ENCODE results near the gene CLCF1. TPM values are rescaled to one million over a fixed set of nuclear protein-coding genes. Genes with fewer than 3 reads are reported as not detected.

The CLCF1 gene
- 1 to 10 TPM; 1.3 to 5.0 (median 2.3) TPM for total RNA-seq
- polyA plus RNA-seq, result 10 to 100 TPM in 1 of 2 donors, 1 to 10 TPM in 1; 9.4 to 11.2 TPM

DNA sequence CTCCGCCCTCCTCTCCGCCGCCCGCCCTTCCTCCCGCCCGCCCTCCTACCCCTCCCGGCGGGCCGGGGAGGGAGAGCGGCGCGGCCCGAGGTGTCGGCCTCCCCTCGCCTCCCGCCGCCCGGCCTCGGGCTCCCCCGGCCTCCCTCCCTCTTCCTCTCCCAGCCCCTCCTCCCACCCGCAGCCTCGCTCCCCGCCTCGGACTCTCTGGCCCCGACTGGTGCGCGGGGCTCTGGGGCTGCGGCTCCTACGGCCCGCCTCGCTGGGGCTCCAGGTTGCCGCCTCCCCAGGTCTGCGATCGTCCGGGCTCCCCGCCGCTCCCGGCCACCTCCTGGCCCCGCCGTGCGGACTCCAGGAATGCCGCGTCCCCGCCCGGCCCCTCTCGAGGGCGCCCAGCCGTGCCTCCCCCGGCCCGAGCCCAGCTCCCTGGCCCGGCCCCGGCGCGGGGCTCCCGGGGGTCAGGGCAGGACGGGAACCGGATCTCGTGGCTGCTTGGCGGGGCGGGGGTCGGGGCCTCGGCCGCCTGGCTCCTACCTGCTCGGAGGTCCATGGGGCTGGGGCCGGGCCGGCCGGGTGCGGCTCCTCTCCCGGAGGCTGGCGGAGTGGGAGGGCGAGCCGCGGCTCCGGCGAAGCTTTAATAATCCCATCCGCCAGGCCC, at the start of gene CLCF1:
Gene CLCF1, minus strand, starts transcription at position 606 of the 655 bp plus-strand sequence. Its CDS starts 59 bp downstream, at position 547.
- TF ChIP-seq, protein P1, sequence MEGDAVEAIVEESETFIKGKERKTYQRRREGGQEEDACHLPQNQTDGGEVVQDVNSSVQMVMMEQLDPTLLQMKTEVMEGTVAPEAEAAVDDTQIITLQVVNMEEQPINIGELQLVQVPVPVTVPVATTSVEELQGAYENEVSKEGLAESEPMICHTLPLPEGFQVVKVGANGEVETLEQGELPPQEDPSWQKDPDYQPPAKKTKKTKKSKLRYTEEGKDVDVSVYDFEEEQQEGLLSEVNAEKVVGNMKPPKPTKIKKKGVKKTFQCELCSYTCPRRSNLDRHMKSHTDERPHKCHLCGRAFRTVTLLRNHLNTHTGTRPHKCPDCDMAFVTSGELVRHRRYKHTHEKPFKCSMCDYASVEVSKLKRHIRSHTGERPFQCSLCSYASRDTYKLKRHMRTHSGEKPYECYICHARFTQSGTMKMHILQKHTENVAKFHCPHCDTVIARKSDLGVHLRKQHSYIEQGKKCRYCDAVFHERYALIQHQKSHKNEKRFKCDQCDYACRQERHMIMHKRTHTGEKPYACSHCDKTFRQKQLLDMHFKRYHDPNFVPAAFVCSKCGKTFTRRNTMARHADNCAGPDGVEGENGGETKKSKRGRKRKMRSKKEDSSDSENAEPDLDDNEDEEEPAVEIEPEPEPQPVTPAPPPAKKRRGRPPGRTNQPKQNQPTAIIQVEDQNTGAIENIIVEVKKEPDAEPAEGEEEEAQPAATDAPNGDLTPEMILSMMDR (IDR thresholded peaks at IDR 0.05), result no peak
- Histone ChIP-seq H3K27ac (peak within 1 kb of the TSS; percentile 80 to 95 (median 86)), H3K4me3 (peak within 1 kb of the TSS; percentile 62 to 82 (median 81)), H3K27me3 (no peaks in the 10 kb centered on the region), H3K9me3 (no peaks in the 10 kb centered on the region), H3K4me1 (peaks cover 0 to 14% (median 0%) of the 10 kb centered on the region in 3 donors), H3K36me3 (no peaks in the 10 kb centered on the region)
- ATAC-seq, result peak; percentile 36 to 70 (median 58)
- intact Hi-C loops (cut with DNase I), result no loop called here
- 1% methylated on average over 50 to 74 of the region's 76 CpGs for WGBS, 2 donors
- peak; percentile 68 to 90 (median 81) for DNase-seq
- FAIRE-seq, result no peak

DNA sequence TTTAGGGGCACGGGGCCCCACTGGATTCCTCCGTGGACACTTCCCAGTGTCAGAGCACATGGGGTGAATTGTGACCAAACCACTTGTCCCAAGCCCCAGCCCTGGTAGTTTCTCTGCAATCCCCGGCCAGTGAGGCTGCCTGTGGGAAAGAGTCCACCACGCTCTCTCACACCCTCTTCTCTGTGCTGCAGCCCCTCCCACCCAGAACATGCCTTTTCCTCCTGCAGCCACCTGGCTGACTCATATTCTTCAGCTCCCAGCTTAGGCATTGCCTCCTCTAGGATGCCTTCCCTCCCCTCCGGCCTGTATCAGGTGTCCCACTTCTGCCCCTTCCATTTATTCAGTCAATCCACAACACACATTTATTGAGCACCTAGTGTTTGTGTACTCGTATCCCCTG, 49.5 kb upstream of the CLCF1 start:
- FAIRE-seq (no peak), ATAC-seq (no peak), DNase-seq (peak in 1 of 6 donors; percentile 46)
- no peak overlapping the region for H3K27ac ChIP-seq
- H3K27me3 ChIP-seq, result no peaks in the 10 kb centered on the region
- peaks cover 0 to 18% (median 16%) of the 10 kb centered on the region in 3 donors for H3K4me1 ChIP-seq
- intact Hi-C loops (cut with DNase I), result no loop called here
- no peaks in the 10 kb centered on the region for H3K36me3 ChIP-seq
- TF ChIP-seq, protein P1 (IDR thresholded peaks at IDR 0.05), result no peak
- H3K9me3 ChIP-seq, result no peaks in the 10 kb centered on the region
- WGBS, 2 donors, result 81 to 86% methylated on average over 5 to 6 of the region's 6 CpGs
- no peak overlapping the region for H3K4me3 ChIP-seq

- peak; percentile 9 to 21 (median 13) for ATAC-seq
- intact Hi-C loops (cut with DNase I), result no loop called here
- H3K27ac ChIP-seq, result peak overlapping the region in 3 of 4 donors; percentile 40 to 95 (median 91)
Measured at GRCh38 chr11:67421430-67422031, 48.1 kb upstream of the CLCF1 start.

DNA sequence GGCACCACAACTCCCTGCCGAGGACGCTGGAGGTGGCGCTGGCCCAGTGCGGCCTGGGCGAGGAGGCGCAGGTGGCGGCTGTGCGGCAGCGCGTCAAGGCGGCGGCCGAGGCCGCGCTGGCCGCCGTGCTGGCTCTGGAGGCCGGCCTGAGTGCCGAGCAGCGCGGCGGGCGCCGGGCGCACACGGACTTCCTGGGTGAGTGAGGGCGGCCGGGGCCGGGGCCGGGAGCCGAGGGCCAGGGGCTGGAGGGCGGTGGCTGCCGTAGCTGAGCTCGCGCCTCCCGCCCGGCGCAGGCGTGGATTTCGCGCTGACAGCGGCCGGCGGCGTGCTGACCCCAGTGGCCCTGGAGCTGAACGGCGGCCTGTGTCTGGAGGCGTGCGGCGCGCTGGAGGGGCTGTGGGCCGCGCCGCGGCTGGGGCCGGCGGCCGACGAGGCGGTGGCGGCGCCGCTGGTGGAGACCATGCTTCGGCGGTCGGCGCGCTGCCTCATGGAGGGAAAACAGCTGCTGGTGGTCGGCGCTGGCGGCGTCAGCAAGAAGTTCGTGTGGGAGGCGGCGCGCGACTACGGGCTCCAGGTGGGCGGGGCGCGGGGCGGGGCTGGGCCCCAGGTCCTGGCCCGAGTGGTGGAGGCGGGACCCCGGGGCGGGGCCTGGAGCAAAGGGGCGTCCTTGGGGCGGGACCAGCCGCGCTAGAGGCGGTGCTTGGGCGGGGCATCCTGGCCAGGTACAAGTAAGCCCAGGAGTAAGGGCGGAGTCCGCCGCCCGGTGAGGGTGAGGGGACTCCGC, 47.4 kb upstream of the CLCF1 start:
- intact Hi-C loops (cut with DNase I), result no loop called here
- Histone ChIP-seq H3K27me3 (no peaks in the 10 kb centered on the region), H3K9me3 (no peaks in the 10 kb centered on the region), H3K27ac (peak overlapping the region; percentile 88 to 95 (median 93)), H3K4me1 (peaks cover 0 to 13% (median 11%) of the 10 kb centered on the region in 3 donors), H3K36me3 (no peaks in the 10 kb centered on the region), H3K4me3 (peak overlapping the region; percentile 44 to 88 (median 68))
- 1% methylated on average over 64 to 97 of the region's 97 CpGs for WGBS, 2 donors
- FAIRE-seq (no peak), DNase-seq (peak; percentile 95 to 100 (median 100)), ATAC-seq (peak; percentile 91 to 97 (median 94))
- TF ChIP-seq, protein P1 (IDR thresholded peaks at IDR 0.05), result no peak

More at GRCh38 chr11:67421430-67422031, 48.1 kb upstream of the CLCF1 start:
- H3K36me3 ChIP-seq, result no peaks in the 10 kb centered on the region
- TF ChIP-seq, protein P1 (IDR thresholded peaks at IDR 0.05), result no peak
- H3K4me3 ChIP-seq, result peak overlapping the region in 2 of 4 donors; percentile 66 to 70
- 68 to 69% methylated on average over 22 of the region's 22 CpGs for WGBS, 2 donors
- no peaks in the 10 kb centered on the region for H3K27me3 ChIP-seq
- no peaks in the 10 kb centered on the region for H3K9me3 ChIP-seq
- no peak for FAIRE-seq
- peaks cover 0 to 13% (median 11%) of the 10 kb centered on the region in 3 donors for H3K4me1 ChIP-seq
- peak in 1 of 6 donors; percentile 48 for DNase-seq

Measured in pancreas (tissue), 10 donors.